NCI-H2107 treated with DMSO at 0.1 percent for 48 hours (cell line): Measurements from ENCODE around the gene CBX1.
"Not testable (repeated sequence)": the region's sequence is repeated elsewhere in the genome, so short reads cannot be mapped to it uniquely, and the experiment has no call there.

Experiments used
- DNase-seq: peaks from one replicate; lab custom pipeline; 2025; ENCODE audit not compliant: unreplicated experiment; lab: John Stamatoyannopoulos, UW

Gene CBX1

GRCh38 chr17:48074322-48075081 lies 26.8 kb downstream of the CBX1 start:
- peak; percentile 21 for DNase-seq

DNA sequence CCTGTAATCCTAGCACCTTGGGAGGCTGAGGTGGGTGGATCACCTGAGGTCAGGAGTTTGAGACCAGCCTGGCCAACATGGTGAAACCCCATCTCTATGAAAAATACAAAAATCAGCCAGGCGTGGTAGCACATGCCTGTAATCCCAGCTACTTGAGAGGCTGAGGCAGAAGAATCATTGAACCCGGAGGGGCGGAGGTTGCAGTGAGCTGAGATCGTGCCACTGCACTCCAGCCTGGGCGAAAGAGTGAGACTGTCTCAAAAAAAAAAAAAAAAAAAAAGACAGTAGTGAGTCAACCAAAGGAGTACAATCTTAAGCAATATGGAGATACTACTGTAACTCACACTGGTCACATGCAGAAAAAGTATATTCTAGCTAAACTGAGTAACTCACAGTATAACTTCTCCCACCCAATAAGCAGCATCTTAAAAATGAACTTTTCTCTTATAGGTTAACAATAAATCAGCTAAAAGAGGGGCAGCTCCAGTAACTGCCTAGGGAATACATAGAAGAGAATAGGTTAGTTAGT lies 27.6 kb downstream of the CBX1 start:
- not testable (repeated sequence) for DNase-seq

GRCh38 chr17:48072811-48073210 lies 28.5 kb downstream of the CBX1 start:
- not testable (repeated sequence) for DNase-seq

DNA sequence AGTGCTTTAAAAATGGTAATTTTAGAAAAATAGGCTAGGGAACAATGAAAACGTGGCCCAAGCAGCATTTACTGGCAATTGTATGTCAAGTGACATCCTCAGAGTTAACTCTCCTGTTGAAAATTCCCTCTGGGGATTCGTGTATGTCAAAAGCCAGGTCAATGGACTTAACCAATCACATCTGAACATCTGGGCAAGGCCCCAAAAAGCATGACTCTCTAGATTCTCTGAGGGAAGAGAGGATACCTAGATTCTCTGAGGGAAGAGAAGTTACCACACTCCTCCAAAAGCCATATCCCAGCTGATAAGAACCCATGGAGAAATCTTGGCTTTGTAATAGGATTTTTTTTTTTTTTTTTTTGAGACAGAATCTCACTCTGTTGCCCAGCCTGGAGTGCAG lies 29.6 kb downstream of the CBX1 start:
- no peak for DNase-seq

DNA sequence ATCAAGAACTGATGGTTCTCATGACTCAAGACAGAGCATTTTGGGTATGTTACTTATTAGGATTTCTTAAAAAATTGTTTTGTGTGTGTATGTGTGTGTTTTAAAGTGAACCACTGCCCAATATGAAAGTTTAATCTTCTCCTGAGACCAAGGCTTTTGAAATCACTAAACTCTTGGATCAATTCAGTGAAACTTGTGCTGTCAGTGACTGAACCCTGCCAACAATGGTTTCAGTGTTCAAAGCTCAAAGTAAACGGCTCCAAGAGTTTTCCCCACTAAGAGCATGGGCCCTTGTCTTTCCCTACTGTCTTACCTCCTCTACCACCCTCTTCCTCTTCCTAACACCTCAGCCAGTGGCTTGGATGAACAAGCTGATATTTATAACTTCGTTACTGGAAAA lies 31.1 kb downstream of the CBX1 start:
- DNase-seq: no peak

DNA sequence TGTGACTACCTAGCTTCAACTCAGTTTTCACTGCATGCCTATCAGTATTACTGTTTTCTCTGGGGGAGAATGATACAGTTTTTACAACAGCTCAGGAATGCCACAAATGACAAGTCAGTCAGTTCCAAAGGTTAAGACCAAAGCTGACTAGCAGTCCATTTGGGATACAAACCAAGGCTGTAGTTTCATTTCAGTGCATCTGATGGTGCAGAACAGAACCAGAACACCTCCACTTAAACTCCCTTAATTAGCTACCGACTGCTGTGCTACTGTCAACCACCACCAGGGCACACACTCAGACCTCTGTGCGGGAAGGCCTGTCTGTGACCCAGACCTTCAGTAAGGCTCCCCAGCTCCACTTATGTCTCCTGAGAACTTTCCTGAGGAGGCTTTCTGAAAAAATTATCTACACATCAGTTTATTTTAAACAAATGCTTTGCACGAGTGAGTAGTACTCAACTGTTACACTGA lies 32.8 kb downstream of the CBX1 start:
- no peak for DNase-seq

DNA sequence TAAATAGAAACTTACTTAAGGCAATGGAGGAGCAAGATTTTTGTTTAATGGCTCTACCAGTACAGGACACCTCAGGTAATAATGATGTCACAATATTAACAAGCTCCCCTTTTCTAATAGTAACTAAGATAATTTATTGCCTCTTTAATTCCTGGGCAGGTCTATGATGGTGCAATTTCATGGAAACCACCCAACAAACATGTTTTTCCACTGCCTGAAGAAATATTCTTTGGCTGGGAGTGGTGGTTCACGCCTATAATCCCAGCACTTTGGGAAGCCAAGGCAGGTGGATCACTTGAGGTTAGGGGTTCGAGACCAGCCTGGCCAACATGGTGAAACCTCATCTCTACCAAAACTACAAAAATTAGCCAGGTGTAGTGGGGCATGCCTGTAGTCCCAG lies 33.5 kb downstream of the CBX1 start:
- not testable (repeated sequence) for DNase-seq

GRCh38 chr17:48067245-48067644 lies 34.0 kb downstream of the CBX1 start:
- DNase-seq: no peak

DNA sequence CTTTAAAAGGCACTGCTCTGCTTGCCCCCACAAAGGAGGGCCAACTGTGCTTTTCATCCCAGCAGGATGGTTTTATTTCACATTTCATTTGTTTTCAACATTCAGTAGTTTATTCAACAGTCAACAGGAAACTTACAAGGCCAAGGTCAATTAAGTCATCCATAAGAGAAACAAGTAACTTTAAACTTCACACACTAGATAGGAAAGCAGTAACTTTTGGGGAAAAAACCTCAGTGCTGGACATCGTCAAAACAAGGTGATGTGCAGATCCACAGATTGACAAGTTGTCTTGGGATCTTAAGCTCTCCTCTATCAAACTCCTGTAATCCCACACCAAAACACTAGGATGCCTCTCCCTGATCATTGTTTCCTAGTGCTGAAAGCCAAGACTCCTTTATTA lies 34.6 kb downstream of the CBX1 start:
- DNase-seq: no peak

- DNase-seq: no peak
Observed at GRCh38 chr17:48066192-48066591, 35.1 kb downstream of the CBX1 start.

GRCh38 chr17:48064638-48065037 lies 36.6 kb downstream of the CBX1 start:
- DNase-seq: no peak

- DNase-seq: no peak
Observed at GRCh38 chr17:48062273-48062672, 39.0 kb downstream of the CBX1 start.

- no peak for DNase-seq
Observed at GRCh38 chr17:48060249-48060648, 41.0 kb downstream of the CBX1 start.

GRCh38 chr17:48059125-48059668 lies 42.1 kb downstream of the CBX1 start:
- DNase-seq: no peak

DNA sequence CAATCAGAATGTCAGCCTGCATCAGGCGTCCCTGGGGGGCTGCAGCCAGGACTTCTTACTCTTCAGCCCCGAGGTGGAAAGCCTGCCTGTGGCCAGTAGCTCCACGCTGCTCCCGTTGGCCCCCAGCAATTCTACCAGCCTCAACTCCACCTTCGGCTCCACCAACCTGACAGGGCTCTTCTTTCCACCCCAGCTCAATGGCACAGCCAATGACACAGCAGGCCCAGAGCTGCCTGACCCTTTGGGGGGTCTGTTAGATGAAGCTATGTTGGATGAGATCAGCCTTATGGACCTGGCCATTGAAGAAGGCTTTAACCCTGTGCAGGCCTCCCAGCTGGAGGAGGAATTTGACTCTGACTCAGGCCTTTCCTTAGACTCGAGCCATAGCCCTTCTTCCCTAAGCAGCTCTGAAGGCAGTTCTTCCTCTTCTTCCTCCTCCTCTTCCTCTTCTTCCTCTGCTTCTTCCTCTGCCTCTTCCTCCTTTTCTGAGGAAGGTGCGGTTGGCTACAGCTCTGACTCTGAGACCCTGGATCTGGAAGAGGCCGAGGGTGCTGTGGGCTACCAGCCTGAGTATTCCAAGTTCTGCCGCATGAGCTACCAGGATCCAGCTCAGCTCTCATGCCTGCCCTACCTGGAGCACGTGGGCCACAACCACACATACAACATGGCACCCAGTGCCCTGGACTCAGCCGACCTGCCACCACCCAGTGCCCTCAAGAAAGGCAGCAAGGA lies 42.7 kb downstream of the CBX1 start:
- DNase-seq: no peak

DNA sequence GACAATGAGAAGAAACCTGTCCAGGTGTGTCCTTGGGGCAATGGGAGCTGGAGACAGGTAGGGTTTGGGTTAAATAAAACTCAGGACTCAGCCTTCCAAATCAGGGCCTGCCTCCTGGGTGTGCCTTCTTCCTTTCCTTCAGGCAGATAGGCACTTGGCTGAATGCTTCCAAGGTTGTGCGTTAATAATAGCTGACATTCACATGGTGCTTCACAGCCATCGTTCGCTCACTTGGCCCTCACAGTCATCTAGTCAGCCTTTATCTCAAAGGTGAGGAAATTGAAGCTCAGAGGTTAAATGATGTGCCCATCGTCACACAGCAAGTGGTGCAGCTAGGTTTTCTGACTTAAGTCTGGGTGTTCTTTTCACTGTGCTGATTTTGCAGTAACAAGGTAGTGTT lies 43.7 kb downstream of the CBX1 start:
- DNase-seq: no peak

GRCh38 chr17:48056879-48057278 lies 44.4 kb downstream of the CBX1 start:
- DNase-seq: no peak

DNA sequence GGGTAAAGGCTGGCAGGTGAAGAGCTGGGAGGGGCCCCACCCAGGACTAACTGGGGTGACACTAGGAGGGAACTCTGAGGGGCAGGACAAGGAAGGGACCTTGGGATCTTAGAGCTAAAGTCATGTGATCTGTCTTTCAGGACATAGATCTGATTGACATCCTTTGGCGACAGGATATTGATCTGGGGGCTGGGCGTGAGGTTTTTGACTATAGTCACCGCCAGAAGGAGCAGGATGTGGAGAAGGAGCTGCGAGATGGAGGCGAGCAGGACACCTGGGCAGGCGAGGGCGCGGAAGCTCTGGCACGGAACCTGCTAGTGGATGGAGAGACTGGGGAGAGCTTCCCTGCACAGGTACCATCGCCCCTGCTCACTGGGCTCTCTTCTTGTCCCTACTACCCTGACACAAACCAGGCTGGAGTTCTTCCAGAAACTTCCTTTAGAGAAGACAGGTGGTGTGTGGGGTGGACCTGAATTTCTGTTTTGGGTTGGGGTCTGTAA lies 45.0 kb downstream of the CBX1 start:
- no peak for DNase-seq

- DNase-seq: peak; percentile 59
Observed at GRCh38 chr17:48055531-48056245, 45.6 kb downstream of the CBX1 start.

GRCh38 chr17:48054238-48055185 lies 46.8 kb downstream of the CBX1 start:
- DNase-seq: peak; percentile 83
